A549 (cell line): Measurements from ENCODE around the gene FRMD3. TPM values are rescaled to one million over a fixed set of nuclear protein-coding genes. Genes with fewer than 3 reads are reported as not detected.

Source experiments
- ATAC-seq, 2 experiments: fragments of 200-7000 bp in 1 of 2; fragments of >200 bp in 1 of 2; cut with Nextera tagmentation in 1 of 2; cut with Tn5 transposase in 1 of 2; 3 replicates each; pipeline versions ENCODE4 v1.8.0 to v1.9.1; 2018 to 2020; ENCODE audit warnings: mild to moderate bottlenecking in 1 of 2, moderate library complexity in 1 of 2
- CTCF ChIA-PET: fragments of 300-600 bp; sonication (Branson Sonifier 250); formaldehyde crosslinking; extraction: SDS; loops from one replicate; lab custom pipeline; 2021; ENCODE audit warnings: antibody characterized with exemption, inconsistent platforms; lab: Yijun Ruan, JAX
- POLR2A ChIA-PET: fragments of 350-600 bp; formaldehyde crosslinking; extraction: SDS; loops from one replicate; lab custom pipeline; 2021; ENCODE audit warnings: antibody characterized with exemption, inconsistent platforms; lab: Yijun Ruan, JAX
- DNase-seq, 2 experiments: peaks; one replicate each; pipeline versions ENCODE4 v3.0.0 to v3.0.0-alpha.2; 2011 to 2016; ENCODE audit warnings: low read depth in 1 of 2, low spot score in 1 of 2
- FAIRE-seq: peaks from 2 replicates; lab custom pipeline; 2011; peaks lifted over from hg19 to GRCh38; lab: Jason Lieb, UNC
- H3K27ac ChIP-seq, 2 experiments: fragments of >200 bp; sonication (Bioruptor Twin); formaldehyde crosslinking; 3 replicates each; pipeline ENCODE4 v1.5.1; 2016 to 2017
- H3K4me1 ChIP-seq: fragments of >200 bp; sonication (Bioruptor Twin); formaldehyde crosslinking; 3 replicates; pipeline ENCODE4 v1.6.1; 2016
- H3K4me2 ChIP-seq: fragments of >200 bp; sonication (Bioruptor Twin); formaldehyde crosslinking; 3 replicates; pipeline ENCODE4 v1.6.1; 2016
- H3K4me3 ChIP-seq: fragments of >200 bp; sonication (Bioruptor Twin); formaldehyde crosslinking; 3 replicates; pipeline ENCODE4 v1.5.1; 2016
- H3K9me3 ChIP-seq: fragments of >200 bp; sonication (Bioruptor Twin); formaldehyde crosslinking; 3 replicates; pipeline ENCODE4 v1.6.1; 2016
- BCL3 ChIP-seq: fragments of >200 bp; sonication (Bioruptor Twin); formaldehyde crosslinking; IDR thresholded peaks from 3 replicates; pipeline ENCODE4 v1.6.1; 2016
- CEBPB ChIP-seq, 2 experiments: fragments of >200 bp in 1 of 2; sonication (Bioruptor Twin) in 1 of 2; formaldehyde crosslinking in 1 of 2; IDR thresholded peaks; 2 replicates each; pipeline ENCODE4 v1.6.1; 2012 to 2016
- CHD4 ChIP-seq: fragments of 200-600 bp; sonication (generic); IDR thresholded peaks from 2 replicates; pipeline ENCODE4 v1.6.1; 2016; ENCODE audit warnings: antibody characterized with exemption, mild to moderate bottlenecking, borderline replicate concordance
- E2F6 ChIP-seq: IDR thresholded peaks from 2 replicates; pipeline ENCODE4 v1.6.1; 2012; ENCODE audit warnings: low read depth, borderline replicate concordance
- EP300 ChIP-seq, 2 experiments: fragments of >200 bp; sonication (Bioruptor Twin); formaldehyde crosslinking; IDR thresholded peaks; 2 replicates in 1 of 2; 3 replicates in 1 of 2; pipeline ENCODE4 v1.6.1; 2016 to 2017
- FOXS1 ChIP-seq: fragments of 250-450 bp; sonication (Bioruptor Pico); IDR thresholded peaks from 2 replicates; pipeline ENCODE4 v1.5.0; 2020; ENCODE audit warnings: mild to moderate bottlenecking, moderate library complexity
- GATA3 ChIP-seq: IDR thresholded peaks from 2 replicates; pipeline ENCODE4 v1.6.1; 2012; ENCODE audit warnings: borderline replicate concordance
- HOXA7 ChIP-seq: fragments of 250-450 bp; sonication (Bioruptor Pico); IDR thresholded peaks from 2 replicates; pipeline ENCODE4 v1.5.0; 2020; ENCODE audit warnings: mild to moderate bottlenecking, moderate library complexity
- JUN ChIP-seq, 2 experiments: fragments of >200 bp; sonication (Bioruptor Twin); formaldehyde crosslinking; IDR thresholded peaks; 2 replicates in 1 of 2; 3 replicates in 1 of 2; pipeline ENCODE4 v1.6.1; 2016 to 2017
- KDM1A ChIP-seq: fragments of 200-600 bp; sonication (generic); IDR thresholded peaks from 2 replicates; pipeline ENCODE4 v1.6.1; 2016; ENCODE audit warnings: low read depth, mild to moderate bottlenecking
- MYC ChIP-seq: IDR thresholded peaks from 2 replicates; pipeline ENCODE4 v1.6.1; 2012; ENCODE audit warnings: mild to moderate bottlenecking, inconsistent platforms, low read length, improper control_type of control experiment, borderline replicate concordance
- NFE2L2 ChIP-seq: fragments of 150-350 bp; conservative IDR thresholded peaks from 2 replicates; pipeline ENCODE4 v1.6.1; 2014; ENCODE audit warnings: low read length
- POLR2A ChIP-seq: IDR thresholded peaks from 2 replicates; pipeline ENCODE4 v1.6.1; 2012; ENCODE audit warnings: mild to moderate bottlenecking, low read length
- POLR2AphosphoS2 ChIP-seq: conservative IDR thresholded peaks from 2 replicates; pipeline ENCODE4 v1.6.1; 2012; ENCODE audit warnings: low read length, improper control_type of control experiment, inconsistent platforms
- RFX5 ChIP-seq: fragments of 450-650 bp; IDR thresholded peaks from 2 replicates; pipeline ENCODE4 v1.7.1; 2014; ENCODE audit warnings: antibody characterized with exemption, mild to moderate bottlenecking, moderate library complexity
- SMC3 ChIP-seq: fragments of >200 bp; sonication (Bioruptor Twin); formaldehyde crosslinking; IDR thresholded peaks from 3 replicates; pipeline ENCODE4 v1.6.1; 2018; ENCODE audit warnings: inconsistent platforms
- TFCP2L1 ChIP-seq: fragments of 250-450 bp; sonication (Bioruptor Pico); IDR thresholded peaks from 2 replicates; pipeline ENCODE4 v1.5.0; 2021; ENCODE audit warnings: mild to moderate bottlenecking
- ZNF302 ChIP-seq: fragments of 250-450 bp; sonication (Bioruptor Pico); IDR thresholded peaks from 2 replicates; pipeline ENCODE4 v1.9.0; 2021; ENCODE audit warnings: inconsistent platforms, mild to moderate bottlenecking, moderate library complexity
- ZSCAN20 ChIP-seq: fragments of 250-450 bp; sonication (Bioruptor Pico); IDR thresholded peaks from 2 replicates; pipeline ENCODE4 v1.8.0; 2022; ENCODE audit warnings: mild to moderate bottlenecking, moderate library complexity
- WGBS: methylation state at CpG from one replicate; pipeline ENCODE4 v1.1.6; 2017; ENCODE audit errors: missing lambda C conversion rate; 5-methylcytosine and 5-hydroxymethylcytosine counted together
- polyA plus RNA-seq, 4 experiments: library from polyadenylated mRNA; depleted of rRNA in 3 of 4; stranded (reverse); fragments of >200 nt; fragmentation: RNase III in 1 of 4; extraction: RNeasy Plus Mini Kit Qiagen cat#74134 plus additional on column Dnase treatment in 1 of 4; gene quantifications; 2 replicates in 3 of 4; 3 replicates in 1 of 4; pipeline ENCODE4 v1.2.3, GENCODE V29; 2011 to 2017
- TF ChIP-seq, protein P1 (sequence below): fragments of >200 bp; sonication (Bioruptor Twin); formaldehyde crosslinking; IDR thresholded peaks from 2 replicates; pipeline ENCODE4 v1.6.1; 2016
- TF ChIP-seq, protein P2 (sequence below): fragments of 200-600 bp; sonication (generic); IDR thresholded peaks from 2 replicates; pipeline ENCODE4 v1.6.1; 2016; ENCODE audit warnings: antibody characterized with exemption, mild to moderate bottlenecking, moderate library complexity

The FRMD3 gene
- polyA plus RNA-seq, 2 of the 4 experiments (the other 2 are of a cell fraction), result 1.7 to 3.3 TPM

GRCh38 chr9:83327750-83328622, 210.2 kb downstream of the FRMD3 start:
- Histone ChIP-seq H3K4me2 (peak overlapping the region; percentile 56), H3K9me3 (peaks cover 5% of the 10 kb centered on the region; the same call in 1 of the 3 replicates), H3K27ac (no peak overlapping the region), H3K4me3 (no peak overlapping the region), H3K4me1 (peaks cover 12% of the 10 kb centered on the region; the same call in 2 of the 3 replicates)
- no peak for TF ChIP-seq HOXA7 (CRISPR knock-in tag)
- no peak for TF ChIP-seq E2F6
- no peak for ATAC-seq
- DNase-seq, result no peak
- CTCF ChIA-PET, result interaction anchor here (0.9 kb wide), 1 partner anchor 14 kb away, joined by 3 read pairs; no protein-coding TSS in a partner anchor
- 61% methylated on average over 6 of the region's 6 CpGs for WGBS
- POLR2A ChIA-PET, result no interaction called here
- peak; percentile 18 for FAIRE-seq

- DNase-seq, result peak in 1 of 2 experiments; percentile 21
- peaks cover 12% of the 10 kb centered on the region; the same call in 2 of the 3 replicates for H3K4me1 ChIP-seq
- H3K27ac ChIP-seq, result no peak overlapping the region
- FAIRE-seq, result no peak
- peaks cover 6% of the 10 kb centered on the region; the same call in 2 of the 3 replicates for H3K9me3 ChIP-seq
- POLR2A ChIA-PET, result no interaction called here
- CTCF ChIA-PET, result interaction anchor here (0.6 to 0.9 kb wide), 2 partner anchors 15 to 576 kb away, joined by 3 to 4 read pairs; no protein-coding TSS in a partner anchor
- no peak overlapping the region for H3K4me3 ChIP-seq
- peak overlapping the region; percentile 56 for H3K4me2 ChIP-seq
- 21% methylated on average over 3 of the region's 3 CpGs for WGBS
- ATAC-seq, result peak in 1 of 2 experiments; percentile 50; a peak in 1 of 6 replicates
- TF ChIP-seq KDM1A (no peak), ZSCAN20 (CRISPR knock-in tag) (no peak), FOXS1 (CRISPR knock-in tag) (no peak), BCL3 (no peak), CEBPB (IDR thresholded peaks at IDR 0.05) (no peak), NFE2L2 (no peak), TFCP2L1 (CRISPR knock-in tag) (no peak), ZNF302 (no peak), SMC3 (no peak), RFX5 (no peak), MYC (no peak), POLR2A (no peak), CHD4 (no peak), E2F6 (no peak), POLR2AphosphoS2 (no peak), JUN (IDR thresholded peaks at IDR 0.05) (no peak), EP300 (IDR thresholded peaks at IDR 0.05) (no peak), GATA3 (no peak)
- TF ChIP-seq, protein P1, sequence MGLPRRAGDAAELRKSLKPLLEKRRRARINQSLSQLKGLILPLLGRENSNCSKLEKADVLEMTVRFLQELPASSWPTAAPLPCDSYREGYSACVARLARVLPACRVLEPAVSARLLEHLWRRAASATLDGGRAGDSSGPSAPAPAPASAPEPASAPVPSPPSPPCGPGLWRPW, result no peak
- TF ChIP-seq, protein P2, sequence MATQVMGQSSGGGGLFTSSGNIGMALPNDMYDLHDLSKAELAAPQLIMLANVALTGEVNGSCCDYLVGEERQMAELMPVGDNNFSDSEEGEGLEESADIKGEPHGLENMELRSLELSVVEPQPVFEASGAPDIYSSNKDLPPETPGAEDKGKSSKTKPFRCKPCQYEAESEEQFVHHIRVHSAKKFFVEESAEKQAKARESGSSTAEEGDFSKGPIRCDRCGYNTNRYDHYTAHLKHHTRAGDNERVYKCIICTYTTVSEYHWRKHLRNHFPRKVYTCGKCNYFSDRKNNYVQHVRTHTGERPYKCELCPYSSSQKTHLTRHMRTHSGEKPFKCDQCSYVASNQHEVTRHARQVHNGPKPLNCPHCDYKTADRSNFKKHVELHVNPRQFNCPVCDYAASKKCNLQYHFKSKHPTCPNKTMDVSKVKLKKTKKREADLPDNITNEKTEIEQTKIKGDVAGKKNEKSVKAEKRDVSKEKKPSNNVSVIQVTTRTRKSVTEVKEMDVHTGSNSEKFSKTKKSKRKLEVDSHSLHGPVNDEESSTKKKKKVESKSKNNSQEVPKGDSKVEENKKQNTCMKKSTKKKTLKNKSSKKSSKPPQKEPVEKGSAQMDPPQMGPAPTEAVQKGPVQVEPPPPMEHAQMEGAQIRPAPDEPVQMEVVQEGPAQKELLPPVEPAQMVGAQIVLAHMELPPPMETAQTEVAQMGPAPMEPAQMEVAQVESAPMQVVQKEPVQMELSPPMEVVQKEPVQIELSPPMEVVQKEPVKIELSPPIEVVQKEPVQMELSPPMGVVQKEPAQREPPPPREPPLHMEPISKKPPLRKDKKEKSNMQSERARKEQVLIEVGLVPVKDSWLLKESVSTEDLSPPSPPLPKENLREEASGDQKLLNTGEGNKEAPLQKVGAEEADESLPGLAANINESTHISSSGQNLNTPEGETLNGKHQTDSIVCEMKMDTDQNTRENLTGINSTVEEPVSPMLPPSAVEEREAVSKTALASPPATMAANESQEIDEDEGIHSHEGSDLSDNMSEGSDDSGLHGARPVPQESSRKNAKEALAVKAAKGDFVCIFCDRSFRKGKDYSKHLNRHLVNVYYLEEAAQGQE, result no peak
Measured at GRCh38 chr9:83327323-83327722, 210.9 kb downstream of the FRMD3 start.
